ENCODE data around the gene NUP153. TPM values are rescaled to one million over a fixed set of nuclear protein-coding genes. Genes with fewer than 3 reads are reported as not detected.

NUP153 gene
- polyA plus RNA-seq, 2 of the 4 experiments (the other 2 are of a cell fraction), result 26.4 to 47.3 TPM

DNA sequence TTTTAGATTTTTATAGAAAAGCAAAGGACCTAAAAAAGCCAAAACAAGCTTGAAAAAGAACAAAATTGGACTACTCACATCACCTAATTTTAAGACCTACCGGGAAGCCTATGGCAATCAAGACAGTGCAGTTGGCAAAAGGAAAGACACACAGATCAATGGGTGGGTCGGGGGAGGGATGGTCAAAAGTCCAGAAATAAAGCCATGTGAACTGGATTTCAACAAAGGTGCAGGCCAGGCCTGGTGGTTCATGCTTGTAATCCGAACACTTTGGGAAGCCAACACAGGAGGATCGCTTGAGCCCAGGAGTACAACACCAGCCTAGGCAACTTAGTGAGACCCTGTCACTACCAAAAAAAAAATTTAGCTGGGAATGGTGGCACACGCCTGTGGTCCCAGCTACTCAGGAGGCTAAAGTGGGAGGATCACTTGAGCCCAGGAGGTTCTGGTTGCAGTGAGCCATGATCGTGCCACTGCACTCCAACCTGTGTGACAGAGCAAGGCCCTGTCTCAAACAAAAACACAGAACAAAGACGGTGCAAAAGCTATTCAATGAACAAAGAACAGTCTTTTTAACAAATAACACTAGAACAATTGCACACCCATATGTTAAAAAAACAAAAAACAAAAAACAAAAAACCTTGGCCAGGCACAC is 34.5 kb downstream of the NUP153 start (continued):
- TF ChIP-seq KDM5A (IDR thresholded peaks at IDR 0.05) (no peak), NR3C1 (IDR thresholded peaks at IDR 0.05) (no peak), CHD2 (IDR thresholded peaks at IDR 0.05; ENCODE audit: low read length, partially characterized antibody) (no peak), CBX2 (IDR thresholded peaks at IDR 0.05; ENCODE audit: borderline replicate concordance, low read depth) (no peak), POLR2AphosphoS2 (conservative IDR thresholded peaks at IDR 0.05; ENCODE audit: low read length) (no peak), HOXB5 (CRISPR knock-in tag; IDR thresholded peaks at IDR 0.05) (no peak), RAD21 (conservative IDR thresholded peaks at IDR 0.05 in 1 of 2, IDR thresholded peaks at IDR 0.05 in 1 of 2) (no peak), TFCP2L1 (CRISPR knock-in tag; IDR thresholded peaks at IDR 0.05) (no peak), MAFK (IDR thresholded peaks at IDR 0.05; ENCODE audit: partially characterized antibody) (no peak)

DNA sequence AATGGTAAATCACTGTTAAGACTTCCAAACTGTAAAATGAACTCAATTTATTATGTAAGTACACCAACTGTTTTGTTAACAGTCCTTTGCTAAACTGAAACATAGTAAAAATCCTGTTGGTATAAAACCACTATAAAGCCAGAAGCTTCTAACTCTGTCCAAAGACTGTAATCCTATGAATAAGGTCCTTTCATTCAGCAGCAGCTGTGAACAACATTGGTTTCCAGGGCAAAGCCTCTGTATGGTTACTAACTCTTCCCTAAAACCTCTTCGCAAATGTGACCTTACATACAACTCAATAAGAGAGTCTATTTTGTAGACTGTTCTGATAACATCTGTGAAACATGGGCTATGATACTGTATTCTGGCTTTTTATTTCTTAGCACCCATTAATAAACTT is 40.1 kb downstream of the NUP153 start:
- ChIA-PET CTCF (interaction anchor here (0.9 to 1.4 kb wide), 2 partner anchors 12 to 38 kb away, joined by 3 to 4 read pairs; no protein-coding TSS in a partner anchor), POLR2A (interaction anchor here (1.0 kb wide), 1 partner anchor 41 kb away, joined by 3 read pairs; no protein-coding TSS in a partner anchor)
- Histone ChIP-seq H3K27ac (no peak overlapping the region), H3K9me3 (no peaks in the 10 kb centered on the region), H3K4me1 (no peaks in the 10 kb centered on the region), H3K4me2 (no peak overlapping the region), H3K4me3 (no peak overlapping the region)
- no peak for FAIRE-seq
- DNase-seq (ENCODE audit: low read depth in 1 of 2, low spot score in 1 of 2), result no peak
- ATAC-seq, result no peak
- WGBS (ENCODE audit: missing lambda C conversion rate), result 94% methylated on average over 1 of the region's 1 CpG
- TF ChIP-seq ZC3H11A (IDR thresholded peaks at IDR 0.05), result no peak
- no peak for TF ChIP-seq TP53 (CRISPR knock-in tag; IDR thresholded peaks at IDR 0.05)
- TF ChIP-seq FOSB (CRISPR knock-in tag; IDR thresholded peaks at IDR 0.05), result no peak
- TF ChIP-seq HOXB5 (CRISPR knock-in tag; IDR thresholded peaks at IDR 0.05), result no peak
- TF ChIP-seq HDAC2 (IDR thresholded peaks at IDR 0.05), result no peak
- no peak for TF ChIP-seq NPAS2 (CRISPR knock-in tag; IDR thresholded peaks at IDR 0.05; ENCODE audit: borderline replicate concordance)
- TF ChIP-seq CHD4 (IDR thresholded peaks at IDR 0.05; ENCODE audit: borderline replicate concordance), result no peak
- no peak for TF ChIP-seq SMC3 (IDR thresholded peaks at IDR 0.05)

DNA sequence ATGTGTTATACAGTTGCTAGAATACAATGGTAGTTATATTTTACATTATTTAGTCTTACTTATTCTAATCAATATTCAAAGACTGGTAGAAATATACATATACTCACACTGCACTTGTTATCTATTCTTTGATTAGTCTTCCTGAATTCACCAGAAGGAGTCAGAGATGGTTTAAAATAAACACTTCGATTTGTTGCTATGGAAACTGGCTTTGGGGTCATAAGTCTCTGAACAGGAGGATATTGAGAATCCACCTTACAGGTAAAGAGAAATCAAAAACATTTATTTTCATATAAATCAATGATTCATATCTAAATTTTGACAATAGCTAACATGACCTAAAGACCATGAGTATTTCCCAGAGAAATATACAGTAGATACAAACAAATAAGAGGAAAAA is 41.6 kb downstream of the NUP153 start:
- no peak overlapping the region for H3K27ac ChIP-seq
- 52% methylated on average over 1 of the region's 1 CpG for WGBS (ENCODE audit: missing lambda C conversion rate)
- POLR2A ChIA-PET, result no interaction called here
- DNase-seq (ENCODE audit: low read depth in 1 of 2, low spot score in 1 of 2) (no peak), FAIRE-seq (no peak), ATAC-seq (no peak)
- H3K4me3 ChIP-seq, result no peak overlapping the region
- H3K4me1 ChIP-seq, result no peaks in the 10 kb centered on the region
- H3K9me3 ChIP-seq, result no peaks in the 10 kb centered on the region
- no peak overlapping the region for H3K4me2 ChIP-seq
- CTCF ChIA-PET, result no interaction called here
- TF ChIP-seq RNF2 (IDR thresholded peaks at IDR 0.05; ENCODE audit: borderline replicate concordance, low read depth), result no peak
- no peak for TF ChIP-seq NPAS2 (CRISPR knock-in tag; IDR thresholded peaks at IDR 0.05; ENCODE audit: borderline replicate concordance)
- TF ChIP-seq, protein P1, sequence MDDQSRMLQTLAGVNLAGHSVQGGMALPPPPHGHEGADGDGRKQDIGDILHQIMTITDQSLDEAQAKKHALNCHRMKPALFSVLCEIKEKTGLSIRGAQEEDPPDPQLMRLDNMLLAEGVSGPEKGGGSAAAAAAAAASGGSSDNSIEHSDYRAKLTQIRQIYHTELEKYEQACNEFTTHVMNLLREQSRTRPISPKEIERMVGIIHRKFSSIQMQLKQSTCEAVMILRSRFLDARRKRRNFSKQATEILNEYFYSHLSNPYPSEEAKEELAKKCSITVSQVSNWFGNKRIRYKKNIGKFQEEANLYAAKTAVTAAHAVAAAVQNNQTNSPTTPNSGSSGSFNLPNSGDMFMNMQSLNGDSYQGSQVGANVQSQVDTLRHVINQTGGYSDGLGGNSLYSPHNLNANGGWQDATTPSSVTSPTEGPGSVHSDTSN (IDR thresholded peaks at IDR 0.05), result no peak
- TF ChIP-seq HOXB13 (CRISPR knock-in tag; IDR thresholded peaks at IDR 0.05; ENCODE audit: low read depth), result no peak
- no peak for TF ChIP-seq KDM1A (IDR thresholded peaks at IDR 0.05; ENCODE audit: low read depth)
- TF ChIP-seq HOXB5 (CRISPR knock-in tag; IDR thresholded peaks at IDR 0.05), result no peak
- no peak for TF ChIP-seq ZNF302 (CRISPR knock-in tag; IDR thresholded peaks at IDR 0.05)
- TF ChIP-seq FOSL2 (IDR thresholded peaks at IDR 0.05), result no peak
- TF ChIP-seq FOSL2 (CRISPR knock-in tag; IDR thresholded peaks at IDR 0.05), result no peak
- TF ChIP-seq SREBF2 (IDR thresholded peaks at IDR 0.05), result no peak
- no peak for TF ChIP-seq TFCP2L1 (CRISPR knock-in tag; IDR thresholded peaks at IDR 0.05)
- TF ChIP-seq EHF (CRISPR knock-in tag; IDR thresholded peaks at IDR 0.05), result no peak
- TF ChIP-seq, protein P2, sequence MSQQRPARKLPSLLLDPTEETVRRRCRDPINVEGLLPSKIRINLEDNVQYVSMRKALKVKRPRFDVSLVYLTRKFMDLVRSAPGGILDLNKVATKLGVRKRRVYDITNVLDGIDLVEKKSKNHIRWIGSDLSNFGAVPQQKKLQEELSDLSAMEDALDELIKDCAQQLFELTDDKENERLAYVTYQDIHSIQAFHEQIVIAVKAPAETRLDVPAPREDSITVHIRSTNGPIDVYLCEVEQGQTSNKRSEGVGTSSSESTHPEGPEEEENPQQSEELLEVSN (IDR thresholded peaks at IDR 0.05; ENCODE audit: borderline replicate concordance, low read depth), result no peak
- TF ChIP-seq, protein P3, sequence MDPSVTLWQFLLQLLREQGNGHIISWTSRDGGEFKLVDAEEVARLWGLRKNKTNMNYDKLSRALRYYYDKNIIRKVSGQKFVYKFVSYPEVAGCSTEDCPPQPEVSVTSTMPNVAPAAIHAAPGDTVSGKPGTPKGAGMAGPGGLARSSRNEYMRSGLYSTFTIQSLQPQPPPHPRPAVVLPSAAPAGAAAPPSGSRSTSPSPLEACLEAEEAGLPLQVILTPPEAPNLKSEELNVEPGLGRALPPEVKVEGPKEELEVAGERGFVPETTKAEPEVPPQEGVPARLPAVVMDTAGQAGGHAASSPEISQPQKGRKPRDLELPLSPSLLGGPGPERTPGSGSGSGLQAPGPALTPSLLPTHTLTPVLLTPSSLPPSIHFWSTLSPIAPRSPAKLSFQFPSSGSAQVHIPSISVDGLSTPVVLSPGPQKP (IDR thresholded peaks at IDR 0.05; ENCODE audit: low read depth, low read length), result no peak
- TF ChIP-seq, protein P4, sequence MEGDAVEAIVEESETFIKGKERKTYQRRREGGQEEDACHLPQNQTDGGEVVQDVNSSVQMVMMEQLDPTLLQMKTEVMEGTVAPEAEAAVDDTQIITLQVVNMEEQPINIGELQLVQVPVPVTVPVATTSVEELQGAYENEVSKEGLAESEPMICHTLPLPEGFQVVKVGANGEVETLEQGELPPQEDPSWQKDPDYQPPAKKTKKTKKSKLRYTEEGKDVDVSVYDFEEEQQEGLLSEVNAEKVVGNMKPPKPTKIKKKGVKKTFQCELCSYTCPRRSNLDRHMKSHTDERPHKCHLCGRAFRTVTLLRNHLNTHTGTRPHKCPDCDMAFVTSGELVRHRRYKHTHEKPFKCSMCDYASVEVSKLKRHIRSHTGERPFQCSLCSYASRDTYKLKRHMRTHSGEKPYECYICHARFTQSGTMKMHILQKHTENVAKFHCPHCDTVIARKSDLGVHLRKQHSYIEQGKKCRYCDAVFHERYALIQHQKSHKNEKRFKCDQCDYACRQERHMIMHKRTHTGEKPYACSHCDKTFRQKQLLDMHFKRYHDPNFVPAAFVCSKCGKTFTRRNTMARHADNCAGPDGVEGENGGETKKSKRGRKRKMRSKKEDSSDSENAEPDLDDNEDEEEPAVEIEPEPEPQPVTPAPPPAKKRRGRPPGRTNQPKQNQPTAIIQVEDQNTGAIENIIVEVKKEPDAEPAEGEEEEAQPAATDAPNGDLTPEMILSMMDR (IDR thresholded peaks at IDR 0.05), result no peak
- TF ChIP-seq NR3C1 (IDR thresholded peaks at IDR 0.05), result no peak
